M059J (cell line): ENCODE results near the gene KAZN. TPM values are rescaled to one million over a fixed set of nuclear protein-coding genes. Genes with fewer than 3 reads are reported as not detected.
A peak's percentile ranks its signal among the peaks of the same experiment; 100 is the strongest.

Experiments used
- DNase-seq: peaks from one replicate; pipeline ENCODE4 v3.0.0-alpha.2; 2012; ENCODE audit warnings: low read depth
- total RNA-seq: library from RNA; depleted of rRNA; stranded (reverse); fragments of >200 nt; shearing (Covaris generic); gene quantifications from 2 replicates; pipeline ENCODE4 v1.2.3, GENCODE V29; 2014

The KAZN gene
- total RNA-seq, 1 experiment from 2014 or later, result 6.4 TPM

DNA sequence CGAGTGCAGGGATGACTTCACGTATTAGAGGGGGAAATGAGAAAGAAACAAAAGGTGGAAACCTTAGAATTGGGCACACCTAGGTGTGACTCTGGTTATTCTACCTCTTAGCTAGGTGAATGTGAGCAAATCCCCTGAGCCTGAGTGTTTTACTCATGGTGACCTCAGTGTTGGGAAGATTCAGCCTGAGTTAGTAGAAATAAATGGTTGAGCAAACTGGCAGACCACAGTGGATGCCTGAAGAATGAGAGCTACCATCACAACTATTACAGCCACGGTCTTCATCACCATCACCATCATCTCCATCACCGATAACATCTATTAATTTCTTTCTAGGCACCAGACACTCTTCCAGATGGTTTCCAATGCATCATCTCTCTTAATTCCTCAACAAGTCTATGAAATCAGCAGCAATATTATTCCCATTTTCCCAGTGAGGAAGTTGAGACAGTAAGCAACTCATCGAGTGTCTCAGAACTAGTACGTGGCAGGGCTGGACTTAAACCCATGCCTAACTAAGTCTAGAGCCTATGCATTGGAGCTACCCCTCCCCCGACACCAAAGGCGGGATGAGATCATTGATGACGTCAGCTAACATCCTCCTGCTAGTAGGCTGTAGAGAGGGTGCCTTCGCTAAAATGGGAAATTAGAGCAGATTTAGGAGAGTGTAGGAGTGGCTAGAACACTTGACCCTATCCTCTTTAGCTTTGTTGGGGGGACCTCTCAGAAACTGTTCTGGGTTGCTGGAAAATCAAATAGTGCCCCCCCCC lies 7.9 kb upstream of the KAZN start:
- peak; percentile 48 for DNase-seq

DNA sequence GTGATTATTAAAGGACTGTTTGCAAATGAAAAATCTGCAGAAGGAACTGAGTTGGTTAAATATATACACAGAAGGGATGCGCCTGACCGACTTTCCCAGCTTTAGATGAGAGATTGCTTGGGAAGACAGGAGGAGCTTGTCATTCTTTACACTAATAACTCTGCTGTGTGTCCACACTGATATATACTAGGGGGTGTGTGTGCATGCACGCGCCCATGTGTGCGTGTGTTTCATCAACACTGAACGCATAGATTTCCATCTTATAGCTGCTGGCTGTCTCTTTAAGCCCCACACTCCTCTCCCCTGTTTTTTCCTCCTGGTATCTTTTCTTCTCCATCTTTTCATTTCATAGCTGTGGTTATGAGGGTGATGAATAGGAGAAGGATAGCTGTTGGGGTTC lies 6.9 kb upstream of the KAZN start:
- DNase-seq, result no peak

DNA sequence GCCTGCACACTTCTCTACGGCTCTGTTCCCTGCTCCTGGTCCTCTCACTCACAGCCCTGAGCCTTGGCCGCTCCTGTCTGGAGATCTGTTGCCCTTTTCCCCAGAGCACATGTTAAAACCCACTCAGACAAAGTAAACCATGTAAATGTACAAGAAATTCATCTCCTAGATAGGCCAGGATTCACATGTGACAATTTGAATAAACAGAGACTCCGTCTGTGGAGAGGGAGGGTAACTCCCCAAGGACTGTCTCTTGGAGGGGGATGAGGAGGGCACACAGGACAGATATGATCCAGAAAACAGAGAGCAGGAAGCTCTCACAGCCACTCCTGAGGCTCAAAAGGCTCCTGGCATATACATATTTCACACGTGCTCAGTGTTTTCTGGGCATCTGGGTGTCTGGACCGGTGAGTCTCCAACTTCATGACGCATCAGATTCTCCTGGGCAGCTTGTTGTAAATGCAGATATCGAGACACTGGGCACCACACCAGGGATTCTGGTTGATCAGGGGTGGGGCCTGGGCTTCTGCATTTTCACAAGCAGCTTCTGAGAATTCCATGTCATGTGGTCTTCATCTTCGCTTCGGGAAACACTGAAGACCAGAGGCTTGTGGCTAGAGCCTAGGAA lies 6.4 kb upstream of the KAZN start:
- DNase-seq, result peak; percentile 26

DNA sequence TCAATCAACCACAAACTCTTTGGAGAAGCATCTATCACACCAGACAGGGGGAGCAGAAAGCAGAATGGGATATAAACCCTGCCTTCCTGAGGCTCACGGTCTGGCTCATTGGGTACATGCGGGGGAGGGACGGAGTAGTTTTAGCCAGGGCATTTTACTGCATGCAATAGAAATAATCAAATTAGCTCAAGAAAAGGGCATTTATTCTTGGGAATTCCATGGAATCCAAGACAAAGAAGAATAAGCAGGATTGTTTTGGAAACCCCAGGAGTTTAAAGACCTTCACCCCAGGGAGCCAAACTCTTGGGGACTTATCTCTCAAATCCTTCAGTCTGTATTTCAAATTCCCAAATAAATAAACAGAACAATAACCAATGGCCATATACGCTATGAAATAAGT lies 5.2 kb upstream of the KAZN start:
- DNase-seq, result no peak

DNA sequence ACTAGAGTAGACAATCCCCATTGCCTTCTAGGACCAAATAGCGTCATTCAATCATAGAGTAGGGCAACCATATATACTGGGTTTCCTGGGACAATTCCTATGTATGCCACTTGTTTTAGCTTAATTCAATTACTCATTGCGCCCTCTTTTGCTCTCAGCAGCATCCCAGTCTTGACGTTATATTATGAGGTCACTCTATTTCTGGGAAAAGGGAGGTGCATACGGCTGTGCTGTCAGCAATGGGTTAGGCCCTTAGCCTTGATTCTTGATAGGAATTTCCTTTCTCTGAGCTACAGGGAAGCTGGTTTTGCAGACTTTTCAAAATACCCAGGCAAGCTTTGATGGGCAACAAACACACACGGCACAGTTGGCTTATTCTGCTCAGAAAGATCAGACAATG lies 4.4 kb upstream of the KAZN start:
- DNase-seq, result no peak

DNA sequence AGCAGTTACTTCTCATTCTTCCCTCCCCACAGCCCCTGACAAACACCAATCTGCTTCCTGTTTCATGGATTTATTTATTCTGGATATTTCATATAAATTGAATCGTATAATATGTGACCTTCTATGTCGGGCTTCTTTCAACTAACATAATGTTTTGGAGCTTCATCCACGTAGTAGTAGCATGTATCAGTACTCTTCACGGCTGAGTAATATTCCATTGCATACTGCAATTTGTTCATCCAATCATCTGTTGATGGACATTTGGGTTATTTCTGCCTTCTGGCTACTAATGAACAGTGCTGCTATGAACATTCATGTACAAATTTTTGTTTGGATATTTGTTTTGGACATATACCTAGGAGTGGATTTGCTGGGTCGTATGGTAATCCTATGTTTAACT lies 1.9 kb upstream of the KAZN start:
- no peak for DNase-seq

DNA sequence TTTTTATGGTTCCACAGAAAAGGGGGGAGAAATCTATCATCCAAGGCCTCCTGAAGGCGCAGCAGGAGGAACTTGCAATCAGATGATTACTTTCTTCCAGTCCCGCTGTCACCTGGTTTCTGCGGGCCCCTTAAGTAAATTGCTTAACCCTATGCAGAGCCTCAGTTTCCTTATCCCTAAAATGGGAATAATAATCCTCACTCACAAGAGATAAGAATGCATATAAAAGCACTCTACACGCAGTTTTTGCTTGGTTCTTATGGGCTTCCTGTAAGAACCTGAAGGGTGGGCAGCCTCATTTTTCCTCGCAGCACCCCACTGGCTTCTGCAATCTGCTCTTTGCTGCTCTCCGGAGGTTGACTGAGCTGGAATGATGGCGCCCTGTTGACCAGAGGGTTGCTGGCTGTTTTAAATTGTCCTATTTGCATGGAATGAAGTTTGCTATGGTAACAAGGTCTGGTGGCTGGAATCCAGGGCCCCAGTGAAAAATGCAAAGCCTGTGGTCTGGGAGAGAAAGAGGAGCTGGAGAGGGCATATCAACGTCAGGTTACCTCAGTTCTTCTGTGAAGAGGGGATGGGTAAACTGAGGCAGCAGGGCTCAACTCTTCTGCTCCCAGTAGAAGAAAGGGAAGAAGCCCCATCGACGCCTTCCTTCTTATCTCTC lies 1.0 kb upstream of the KAZN start:
- peak; percentile 72 for DNase-seq

DNA sequence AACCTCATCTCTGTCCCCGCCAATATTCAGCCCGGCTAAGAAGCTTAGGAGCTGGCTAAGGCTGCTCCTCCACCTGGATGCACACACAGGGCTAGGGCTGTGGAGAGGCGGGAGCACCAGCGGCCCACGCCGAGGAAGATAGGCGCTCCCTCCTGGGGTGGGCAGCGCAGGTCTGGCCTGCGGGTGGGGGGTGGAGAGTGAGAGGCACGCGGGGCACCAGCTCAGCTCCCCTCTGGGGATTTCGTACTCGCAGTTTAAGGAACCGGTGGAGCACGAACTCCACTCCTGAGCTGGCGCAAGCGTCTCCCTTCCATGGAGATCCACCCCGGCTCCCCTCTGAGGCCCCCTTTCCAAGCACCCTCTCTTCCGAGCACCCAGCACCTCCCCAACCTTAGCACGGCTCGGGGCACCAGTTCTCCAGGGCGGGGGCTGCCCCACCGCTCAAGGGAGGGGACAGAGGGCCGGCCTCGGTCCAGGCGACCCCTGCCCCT lies 433 bp upstream of the KAZN start:
- no peak for DNase-seq

DNA sequence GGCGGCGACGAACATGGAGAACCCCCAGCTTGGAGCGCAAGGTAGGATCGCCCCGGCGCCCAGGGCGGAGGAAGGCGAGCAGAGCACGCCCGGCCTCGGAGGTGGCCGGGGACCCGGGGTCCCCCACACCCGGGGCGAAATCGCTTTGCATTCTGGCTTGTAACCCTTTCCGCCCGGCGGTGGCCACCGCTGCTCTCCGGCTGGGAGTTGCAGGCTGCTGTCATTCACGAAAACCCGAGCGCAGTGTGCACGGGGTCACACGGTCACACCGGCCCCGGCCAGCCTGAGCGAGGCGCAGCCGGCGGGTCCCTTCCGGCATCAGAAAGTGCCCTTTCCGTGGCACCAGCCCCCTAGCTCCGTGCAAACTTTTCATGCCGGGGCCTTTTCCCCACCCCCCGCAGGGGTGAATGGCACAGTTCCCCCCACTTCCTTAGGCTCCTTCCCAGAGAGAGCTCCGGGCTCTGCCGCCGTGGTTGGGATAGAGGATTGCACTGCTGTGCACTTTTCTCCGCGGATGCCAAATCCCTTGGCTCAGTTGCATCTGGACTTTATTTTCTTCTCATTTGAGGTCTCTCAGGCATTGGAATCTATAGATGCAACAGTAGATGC lies 802 bp downstream of the KAZN start:
- peak; percentile 22 for DNase-seq

DNA sequence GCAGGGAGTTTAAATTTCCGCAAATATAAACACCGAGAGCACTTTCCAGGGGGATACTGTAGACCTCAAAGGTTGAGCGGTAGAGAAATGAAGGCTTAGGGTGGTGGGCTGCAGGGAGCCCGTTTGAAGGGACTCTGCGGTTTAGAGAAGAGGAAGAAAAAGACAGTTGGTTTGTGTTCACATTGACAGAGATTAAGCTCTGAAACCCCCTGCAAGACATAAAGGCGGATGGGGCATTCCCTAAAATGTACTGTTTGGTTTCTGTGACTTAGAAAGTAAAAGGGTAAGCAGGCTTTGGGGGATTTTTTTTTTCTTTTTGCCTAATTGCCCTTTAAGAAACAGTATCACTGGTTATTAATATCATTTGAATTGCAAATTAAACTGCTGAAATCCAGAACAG lies 1.3 kb downstream of the KAZN start:
- DNase-seq, result no peak

DNA sequence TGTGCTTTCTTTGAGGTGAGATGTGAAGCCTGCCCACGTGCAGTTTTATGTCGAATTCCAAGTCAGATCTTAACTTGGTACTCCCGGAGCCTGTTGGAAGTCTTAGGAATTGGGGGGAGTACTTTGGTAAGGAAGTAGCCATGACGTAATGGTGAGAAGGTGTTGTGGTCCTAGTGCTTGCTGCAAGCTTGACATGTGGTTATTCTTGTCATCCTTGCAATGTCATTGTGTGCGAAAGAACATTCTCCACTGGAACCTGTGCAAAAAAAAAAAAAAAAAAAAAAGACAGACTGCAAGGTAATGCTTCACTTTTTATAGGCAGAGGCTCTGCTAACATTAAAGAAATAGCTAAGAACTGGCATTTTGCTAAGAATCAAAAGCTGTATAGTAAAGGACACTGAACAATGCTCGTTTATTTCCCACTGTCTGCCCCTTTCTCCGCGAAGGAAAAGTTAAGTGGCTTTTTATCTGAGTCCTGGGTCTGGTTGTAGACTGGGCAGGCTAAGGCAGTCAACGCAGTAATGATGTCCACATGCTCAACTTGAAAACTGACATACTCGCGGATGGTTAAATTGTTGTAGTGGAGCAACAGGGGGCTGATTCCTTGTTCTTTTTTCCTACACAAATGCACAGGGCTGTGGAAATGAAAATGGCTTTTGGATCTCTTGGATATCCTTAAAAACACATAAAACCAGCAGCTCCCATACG lies 2.1 kb downstream of the KAZN start:
- DNase-seq, result peak; percentile 28

DNA sequence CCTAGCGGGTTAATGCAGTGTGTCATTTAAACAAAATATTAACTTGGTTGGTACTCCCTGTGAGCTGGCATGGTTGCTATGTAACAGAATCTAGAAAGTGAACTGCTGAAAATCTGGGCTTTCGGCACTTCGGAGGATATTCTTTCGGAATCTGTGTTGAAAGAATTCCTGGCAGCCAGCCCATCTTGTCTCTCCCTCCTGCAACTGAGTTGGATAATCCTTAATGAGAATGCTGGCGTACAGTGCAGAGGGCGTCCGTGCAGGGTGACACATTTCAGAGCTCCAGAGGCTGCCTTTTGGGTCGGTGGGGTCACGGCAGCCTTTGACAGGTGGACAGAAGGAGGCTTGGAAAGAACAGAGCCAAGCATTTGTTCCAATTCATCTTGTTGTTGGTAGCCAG lies 3.7 kb downstream of the KAZN start:
- DNase-seq, result peak; percentile 62

DNA sequence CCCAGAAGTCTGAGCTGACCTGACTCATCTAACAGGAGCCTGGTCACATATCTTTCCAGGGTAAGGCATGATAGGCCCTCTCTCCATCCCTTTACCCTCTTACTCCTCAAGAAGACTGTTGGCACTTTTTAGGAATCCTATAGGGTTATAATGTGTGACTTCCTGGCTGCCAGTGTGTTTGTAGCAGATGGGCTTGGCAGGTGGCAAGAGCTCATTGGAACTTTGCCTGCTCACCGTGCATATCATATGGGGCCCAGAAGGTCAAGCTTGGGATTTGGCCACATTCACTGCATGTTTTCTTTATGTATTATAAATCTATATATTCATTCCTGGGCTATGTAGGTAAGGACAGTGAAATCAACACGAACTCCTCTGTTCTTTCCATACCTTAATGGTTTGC lies 5.2 kb downstream of the KAZN start:
- no peak for DNase-seq

DNA sequence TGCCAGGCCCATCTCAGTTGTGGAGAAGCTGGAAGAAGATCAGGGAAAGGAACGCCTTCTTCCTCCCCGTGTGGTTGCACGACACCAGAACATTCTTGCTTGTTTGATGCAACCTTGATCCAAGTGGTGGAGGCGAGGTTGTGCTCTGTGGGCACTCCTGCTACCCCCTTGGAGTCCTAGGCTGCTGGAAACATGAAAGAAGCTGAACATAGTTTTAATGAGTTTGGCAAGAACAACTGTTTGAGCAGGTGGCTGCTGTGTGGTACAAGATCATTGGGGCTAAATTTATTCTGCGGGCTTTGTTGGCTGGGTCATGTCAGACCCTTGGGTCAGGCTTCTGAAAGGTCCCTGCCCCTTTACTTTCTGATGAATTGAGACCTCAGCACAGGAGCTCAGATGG lies 5.9 kb downstream of the KAZN start:
- DNase-seq, result no peak

DNA sequence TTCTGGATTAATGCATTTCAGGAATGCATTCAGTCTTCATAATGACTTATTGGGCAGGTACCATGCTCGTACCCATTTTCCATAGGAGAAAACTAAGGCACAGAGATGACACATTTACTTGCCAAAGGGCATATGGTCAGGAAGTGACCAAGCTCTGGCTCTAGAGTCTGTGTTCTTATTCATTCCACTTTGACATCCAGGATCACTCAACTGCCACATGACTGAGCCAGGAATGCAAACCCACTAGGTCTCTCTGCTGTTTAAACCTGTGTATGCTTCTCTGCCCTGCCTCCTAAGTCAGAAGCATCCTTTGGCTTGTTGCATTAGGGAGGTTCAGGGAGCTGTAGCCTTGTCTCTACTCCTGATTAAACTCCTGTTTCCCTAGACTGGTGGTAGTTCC lies 7.5 kb downstream of the KAZN start:
- peak; percentile 52 for DNase-seq

DNA sequence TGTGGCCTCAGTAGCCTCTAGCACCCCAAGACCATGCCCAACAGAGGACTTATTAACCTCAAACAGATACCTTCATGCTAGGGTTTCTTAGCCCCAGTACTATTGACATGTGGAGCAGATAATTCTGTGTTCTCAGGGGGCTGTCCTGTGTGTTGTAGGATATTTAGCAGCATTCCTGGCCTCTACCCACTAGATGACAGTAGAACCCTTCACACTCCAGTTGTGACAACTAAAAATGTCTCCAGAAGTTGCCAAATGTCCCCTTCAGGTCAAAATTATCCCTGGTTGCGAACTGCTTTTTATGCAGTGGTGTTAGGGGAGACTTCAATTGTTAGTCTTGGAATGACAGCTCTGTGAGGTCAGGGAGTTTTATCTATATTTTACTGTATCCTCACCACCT lies 8.1 kb downstream of the KAZN start:
- DNase-seq, result no peak

DNA sequence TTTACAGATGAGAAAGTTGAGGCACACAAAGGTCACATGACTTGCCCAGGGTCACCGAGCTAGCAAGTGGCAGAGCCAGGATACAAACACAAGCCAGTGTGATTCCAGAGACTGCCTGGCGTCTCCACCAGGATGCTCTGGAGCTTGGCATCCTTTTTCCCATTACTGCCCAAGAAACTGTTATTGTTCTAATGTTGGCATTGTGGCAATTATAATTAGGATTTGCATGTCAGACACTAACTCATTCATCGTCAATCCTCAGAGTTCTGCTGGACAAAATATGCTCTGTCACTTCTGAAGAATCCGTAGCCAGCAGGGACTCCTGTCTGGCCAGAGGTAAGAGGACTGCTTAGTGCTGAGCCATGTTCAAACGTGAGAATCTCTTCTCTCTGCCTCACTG lies 8.8 kb downstream of the KAZN start:
- no peak for DNase-seq

DNA sequence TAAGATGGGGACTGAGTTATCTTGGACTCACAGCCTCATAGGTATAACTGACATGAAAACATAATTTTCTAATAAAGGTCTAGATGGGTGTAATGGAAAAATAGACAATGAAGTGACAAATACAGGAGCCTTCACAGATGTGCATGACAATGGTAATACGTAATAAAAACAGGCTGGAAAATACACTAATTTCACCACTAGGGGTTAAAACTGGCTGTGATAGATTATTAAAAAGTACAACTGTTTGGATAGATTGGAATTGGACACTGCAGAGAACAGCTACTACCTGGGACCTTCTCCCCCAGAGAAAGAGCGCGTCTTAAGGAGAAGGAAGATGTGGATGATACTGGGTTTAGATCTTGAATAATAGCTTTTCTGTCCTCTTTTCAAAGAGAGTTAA lies 9.8 kb downstream of the KAZN start:
- DNase-seq, result no peak

DNA sequence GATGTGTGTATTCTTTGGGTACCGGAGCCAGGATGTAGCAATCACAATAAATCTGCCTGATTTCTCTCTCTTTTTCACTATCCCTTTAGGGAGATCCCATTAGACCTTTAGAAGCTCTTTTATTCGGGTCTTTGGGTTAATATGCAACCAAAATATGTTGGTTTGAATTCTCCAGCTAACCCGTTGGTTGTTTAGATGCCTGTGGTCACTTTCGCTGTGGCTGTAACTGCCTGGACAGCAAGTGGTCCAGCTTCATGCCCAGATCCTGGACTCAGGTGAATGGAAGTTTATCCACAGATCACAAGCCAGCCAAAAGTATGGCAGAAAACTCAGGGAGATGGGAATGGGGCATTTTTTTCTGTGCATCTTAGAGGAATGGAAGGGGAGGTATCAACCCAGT lies 12.3 kb downstream of the KAZN start:
- DNase-seq, result no peak

DNA sequence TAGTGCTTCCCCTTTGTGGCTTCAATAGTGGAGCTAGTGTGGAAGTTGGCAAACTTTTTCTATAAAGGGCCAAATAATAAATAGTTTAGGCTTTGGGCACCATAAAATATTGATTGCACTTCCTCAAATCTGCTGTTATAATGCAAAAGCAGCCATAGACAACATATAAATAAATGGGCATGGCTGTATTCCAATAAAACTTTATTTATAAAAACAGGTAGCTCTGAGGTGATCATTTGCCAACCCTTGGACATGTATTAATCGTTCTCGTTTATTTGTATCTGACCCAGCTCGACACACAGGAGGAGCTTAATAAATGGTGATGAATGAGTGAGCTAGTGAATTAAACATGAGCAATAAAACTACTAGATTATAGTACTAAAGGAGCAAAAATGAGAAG lies 13.3 kb downstream of the KAZN start:
- no peak for DNase-seq

DNA sequence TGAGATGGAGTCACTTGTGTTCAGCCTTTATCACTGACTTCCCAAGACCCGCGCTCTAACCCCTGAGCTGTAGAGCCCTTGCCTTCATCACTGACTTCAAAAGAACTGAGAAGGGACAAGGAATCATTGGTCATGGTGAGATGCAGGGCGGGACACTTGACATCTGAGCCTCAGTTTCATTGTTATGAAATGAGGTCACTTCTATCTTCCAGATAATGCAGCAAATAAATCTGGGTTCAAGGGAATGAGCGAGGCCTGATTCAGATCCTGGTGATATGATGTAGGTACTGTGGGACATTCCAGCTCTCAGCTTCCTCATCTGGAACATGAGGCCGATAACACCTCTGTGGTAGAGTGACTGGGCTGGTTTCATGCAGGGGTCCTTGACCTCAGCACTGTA lies 13.8 kb downstream of the KAZN start:
- no peak for DNase-seq

DNA sequence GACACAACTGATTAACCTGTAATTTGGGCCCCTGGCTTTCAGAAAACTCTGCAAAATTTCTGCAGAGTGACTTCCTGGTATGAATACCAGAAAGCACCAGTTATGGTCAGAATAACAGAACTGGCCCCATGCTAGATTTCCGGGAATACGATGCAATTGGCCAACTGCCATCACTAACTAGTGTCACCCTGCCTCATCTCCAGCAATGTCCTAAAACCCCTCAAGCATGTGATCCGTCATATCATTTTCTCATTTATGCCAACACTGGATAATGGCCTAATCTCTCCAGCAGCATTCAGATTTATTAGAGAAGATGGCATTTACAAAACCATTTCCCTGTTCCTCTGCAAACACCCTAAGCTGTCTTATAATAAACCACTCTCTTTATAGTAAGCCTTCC lies 15.4 kb downstream of the KAZN start:
- DNase-seq, result no peak
